ENCODE results near the gene RINT1. TPM values are rescaled to one million over a fixed set of nuclear protein-coding genes. Genes with fewer than 3 reads are reported as not detected.

RINT1 gene
- total and polyA plus RNA-seq, 2 of the 13 experiments (the other 11 are each of a cell fraction or from before 2014, with no cell fraction given), result 14.7 to 19.3 TPM

- TF ChIP-seq, protein P1, sequence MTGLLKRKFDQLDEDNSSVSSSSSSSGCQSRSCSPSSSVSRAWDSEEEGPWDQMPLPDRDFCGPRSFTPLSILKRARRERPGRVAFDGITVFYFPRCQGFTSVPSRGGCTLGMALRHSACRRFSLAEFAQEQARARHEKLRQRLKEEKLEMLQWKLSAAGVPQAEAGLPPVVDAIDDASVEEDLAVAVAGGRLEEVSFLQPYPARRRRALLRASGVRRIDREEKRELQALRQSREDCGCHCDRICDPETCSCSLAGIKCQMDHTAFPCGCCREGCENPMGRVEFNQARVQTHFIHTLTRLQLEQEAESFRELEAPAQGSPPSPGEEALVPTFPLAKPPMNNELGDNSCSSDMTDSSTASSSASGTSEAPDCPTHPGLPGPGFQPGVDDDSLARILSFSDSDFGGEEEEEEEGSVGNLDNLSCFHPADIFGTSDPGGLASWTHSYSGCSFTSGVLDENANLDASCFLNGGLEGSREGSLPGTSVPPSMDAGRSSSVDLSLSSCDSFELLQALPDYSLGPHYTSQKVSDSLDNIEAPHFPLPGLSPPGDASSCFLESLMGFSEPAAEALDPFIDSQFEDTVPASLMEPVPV (CRISPR knock-in tag; IDR thresholded peaks at IDR 0.05), result no peak
- TF ChIP-seq YEATS4 (CRISPR knock-in tag; IDR thresholded peaks at IDR 0.05; ENCODE audit: borderline replicate concordance) (no peak), GTF3A (CRISPR knock-in tag; conservative IDR thresholded peaks at IDR 0.05) (no peak)
These were observed 56.1 kb downstream of the RINT1 start (continued) for GRCh38 chr7:105587909-105588635.

DNA sequence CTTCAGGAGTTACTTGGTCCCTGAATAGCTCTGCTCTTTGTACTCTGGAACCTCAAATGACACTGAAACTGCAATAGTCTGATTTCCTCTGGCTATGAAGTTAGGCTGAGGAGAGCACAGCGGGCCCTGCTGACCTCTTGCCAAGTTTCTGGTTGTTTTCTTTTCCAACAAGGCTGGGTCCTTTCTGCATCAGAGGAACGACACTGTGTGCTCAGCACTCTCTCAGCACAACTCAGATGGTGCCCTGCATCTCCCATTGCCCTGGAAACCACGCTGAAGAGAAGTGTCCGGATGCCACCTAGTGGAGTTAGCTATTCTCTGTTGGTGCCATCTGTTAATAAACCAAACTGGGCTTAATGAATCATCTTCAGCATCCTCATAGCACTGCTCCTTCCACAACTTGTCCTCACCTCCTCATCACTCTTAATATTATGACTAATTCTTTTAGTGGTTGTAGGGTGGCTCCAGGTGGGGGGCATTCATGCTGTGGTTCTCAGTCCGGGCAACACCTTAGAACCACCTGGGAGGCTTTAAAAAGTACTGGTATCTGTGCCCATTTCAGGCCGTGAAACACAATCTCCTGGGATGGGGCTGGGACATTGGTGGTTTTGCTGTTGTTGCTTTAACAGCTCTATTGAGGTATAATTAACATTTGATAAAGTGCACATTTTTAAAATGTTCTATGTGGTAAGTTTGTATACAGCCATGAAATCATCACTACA, 57.5 kb downstream of the RINT1 start:
- Histone ChIP-seq H3K36me3 (replicated peaks in 1 of 2; ENCODE audit: control insufficient read depth in 1 of 2, insufficient read depth in 2 of 2, low read length in 2 of 2) (no peaks in the 10 kb centered on the region), H3K9me3 (ENCODE audit: low read length) (no peaks in the 10 kb centered on the region), H3K4me1 (ENCODE audit: insufficient read depth, low read length) (peaks cover 9% of the 10 kb centered on the region), H3K9ac (ENCODE audit: insufficient read depth, low read depth, low read length) (no peak overlapping the region), H3K79me2 (ENCODE audit: insufficient read depth, low read length) (no peaks in the 10 kb centered on the region), H3K4me2 (ENCODE audit: low read depth, low read length) (no peak overlapping the region), H3K4me3 (replicated peaks in 1 of 3; ENCODE audit: insufficient read depth in 1 of 3, low read depth in 2 of 3, low read length in 3 of 3) (no peak overlapping the region), H3K27me3 (ENCODE audit: control insufficient read depth in 1 of 2, insufficient read depth in 2 of 2, low read length in 2 of 2) (no peaks in the 10 kb centered on the region; a peak in 1 of 5 replicates), H4K20me1 (ENCODE audit: insufficient read depth, low read length) (no peaks in the 10 kb centered on the region), H3K27ac (ENCODE audit: extremely low read length, insufficient read depth, low read length) (no peak overlapping the region), H2AFZ (ENCODE audit: low read length) (no peak overlapping the region)
- DNase-seq (ENCODE audit: low spot score) (peak; percentile 66), ATAC-seq (peak; percentile 94), FAIRE-seq (peak; percentile 93)
- no TSS peak for BruUV-seq (replicated peaks)
- POLR2A ChIA-PET, result interaction anchor here (1.2 to 1.3 kb wide), 2 partner anchors 8 to 58 kb away, joined by 3 to 5 read pairs; partner anchors contain the start of genes EFCAB10 and RINT1
- in situ Hi-C loops (cut with HindIII; ENCODE audit: extremely low pct_ligation_motif_present, low pct_unique_long_range_greater_than_20kb), result no loop called here
- 10% methylated on average over 6 of the region's 6 CpGs for WGBS (ENCODE audit: low lambda C conversion rate)
- intact Hi-C loops (cut with micrococcal nuclease; ENCODE audit: unreplicated experiment), result loop anchor here (1.0 kb wide), 3 partner anchors 159 to 666 kb away; no protein-coding TSS in a partner anchor
- CTCF ChIA-PET (ENCODE audit: low intra/inter-chr PET ratio, low total read pairs), result interaction anchor here (1.1 kb wide), 1 partner anchor 190 kb away, joined by 3 read pairs; no protein-coding TSS in a partner anchor
- TF ChIP-seq TEF (CRISPR knock-in tag; IDR thresholded peaks at IDR 0.05), result no peak
- TF ChIP-seq JARID2 (CRISPR knock-in tag; IDR thresholded peaks at IDR 0.05; ENCODE audit: insufficient replicate concordance), result no peak
- 0 out of 2 replicates have a peak, but pooled peaks have one; percentile 19 for TF ChIP-seq GATAD2A (CRISPR knock-in tag; IDR thresholded peaks at IDR 0.05)
- 0 out of 2 replicates have a peak, but pooled peaks have one; percentile 17 for TF ChIP-seq THRA (CRISPR knock-in tag; IDR thresholded peaks at IDR 0.05; ENCODE audit: borderline replicate concordance)
- peak; percentile 84 for TF ChIP-seq CTCF (CRISPR knock-in tag; IDR thresholded peaks at IDR 0.05)
- TF ChIP-seq SATB2 (CRISPR knock-in tag; IDR thresholded peaks at IDR 0.05), result no peak
- no peak for TF ChIP-seq SPEN (CRISPR knock-in tag; IDR thresholded peaks at IDR 0.05; ENCODE audit: low read depth)
- TF ChIP-seq SIN3B (IDR thresholded peaks at IDR 0.05; ENCODE audit: low read length), result no peak
- TF ChIP-seq, protein P2, sequence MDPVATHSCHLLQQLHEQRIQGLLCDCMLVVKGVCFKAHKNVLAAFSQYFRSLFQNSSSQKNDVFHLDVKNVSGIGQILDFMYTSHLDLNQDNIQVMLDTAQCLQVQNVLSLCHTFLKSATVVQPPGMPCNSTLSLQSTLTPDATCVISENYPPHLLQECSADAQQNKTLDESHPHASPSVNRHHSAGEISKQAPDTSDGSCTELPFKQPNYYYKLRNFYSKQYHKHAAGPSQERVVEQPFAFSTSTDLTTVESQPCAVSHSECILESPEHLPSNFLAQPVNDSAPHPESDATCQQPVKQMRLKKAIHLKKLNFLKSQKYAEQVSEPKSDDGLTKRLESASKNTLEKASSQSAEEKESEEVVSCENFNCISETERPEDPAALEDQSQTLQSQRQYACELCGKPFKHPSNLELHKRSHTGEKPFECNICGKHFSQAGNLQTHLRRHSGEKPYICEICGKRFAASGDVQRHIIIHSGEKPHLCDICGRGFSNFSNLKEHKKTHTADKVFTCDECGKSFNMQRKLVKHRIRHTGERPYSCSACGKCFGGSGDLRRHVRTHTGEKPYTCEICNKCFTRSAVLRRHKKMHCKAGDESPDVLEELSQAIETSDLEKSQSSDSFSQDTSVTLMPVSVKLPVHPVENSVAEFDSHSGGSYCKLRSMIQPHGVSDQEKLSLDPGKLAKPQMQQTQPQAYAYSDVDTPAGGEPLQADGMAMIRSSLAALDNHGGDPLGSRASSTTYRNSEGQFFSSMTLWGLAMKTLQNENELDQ (CRISPR knock-in tag; IDR thresholded peaks at IDR 0.05; ENCODE audit: borderline replicate concordance), result no peak
